ENCODE data around the gene MAP3K5. TPM values are rescaled to one million over a fixed set of nuclear protein-coding genes. Genes with fewer than 3 reads are reported as not detected.

Gene MAP3K5
- total and polyA plus RNA-seq, 9 of the 15 experiments (the other 6 are each of a cell fraction or from before 2014, with no cell fraction given) = 2.2 to 13.0 (median 9.9) TPM

DNA sequence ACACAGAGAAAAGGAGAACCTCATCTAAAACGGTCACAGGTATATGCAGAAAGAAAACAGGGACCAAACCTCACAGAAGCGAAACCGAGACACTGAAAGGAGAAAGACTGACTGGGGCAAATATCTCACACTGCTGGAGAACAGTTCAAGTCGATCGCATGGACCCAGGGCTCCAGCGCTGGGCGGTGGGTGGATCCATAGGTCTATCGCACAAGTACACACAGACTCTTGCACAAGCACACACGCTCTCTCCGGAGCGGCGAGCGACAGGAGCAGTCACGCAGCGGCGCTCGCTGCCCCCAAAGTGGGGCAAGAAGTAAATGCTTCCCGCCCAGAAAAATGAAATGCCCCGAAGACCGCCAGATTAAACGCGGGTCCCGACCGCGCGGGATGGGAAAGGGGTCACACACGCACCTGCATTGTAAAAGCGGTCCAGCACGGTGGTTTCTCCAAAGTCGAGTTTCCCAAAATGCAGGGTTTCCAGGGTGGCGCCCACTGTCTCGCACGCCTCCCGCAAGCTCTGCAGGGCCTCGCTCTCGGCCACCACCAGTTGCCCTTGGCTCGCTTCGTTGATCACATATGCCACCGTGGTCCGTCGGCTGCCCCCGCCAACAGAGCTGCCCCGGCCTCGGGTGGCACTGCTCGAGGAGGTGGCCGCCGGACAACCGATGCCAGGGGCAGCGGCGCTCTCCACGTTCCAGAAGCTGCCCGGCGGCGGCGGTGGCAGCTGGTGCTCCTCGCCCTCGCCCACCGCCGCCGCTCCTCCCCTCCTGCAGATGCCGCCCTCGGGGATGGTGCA lies 782 bp downstream of the MAP3K5 start (continued):
- TF ChIP-seq RFX5 (IDR thresholded peaks at IDR 0.05; ENCODE audit: low read depth, low read length) (no peak), NFYB (IDR thresholded peaks at IDR 0.05; ENCODE audit: extremely low read depth, insufficient read length) (no peak), PHF21A (IDR thresholded peaks at IDR 0.05; ENCODE audit: borderline replicate concordance, low read depth) (no peak), KAT2B (IDR thresholded peaks at IDR 0.05; ENCODE audit: low read depth, low read length) (no peak), HCFC1 (IDR thresholded peaks at IDR 0.05; ENCODE audit: low read depth, low read length) (no peak), ZNF696 (CRISPR knock-in tag; conservative IDR thresholded peaks at IDR 0.05) (no peak), PCBP2 (IDR thresholded peaks at IDR 0.05; ENCODE audit: low read depth, low read length, poor library complexity, severe bottlenecking) (no peak), NFXL1 (CRISPR knock-in tag; IDR thresholded peaks at IDR 0.05) (no peak), SMC3 (conservative IDR thresholded peaks at IDR 0.05; ENCODE audit: insufficient read depth, low read depth, low read length) (no peak), SNRNP70 (optimal IDR thresholded peaks at IDR 0.05; ENCODE audit: low read depth, low read length) (no peak), NFIX (CRISPR knock-in tag; IDR thresholded peaks at IDR 0.05; ENCODE audit: low read depth) (no peak), KLF10 (CRISPR knock-in tag; IDR thresholded peaks at IDR 0.05) (no peak), ELF2 (CRISPR knock-in tag; IDR thresholded peaks at IDR 0.05) (no peak), NUFIP1 (IDR thresholded peaks at IDR 0.05; ENCODE audit: partially characterized antibody) (no peak), PURB (CRISPR knock-in tag; IDR thresholded peaks at IDR 0.05; ENCODE audit: low read depth) (no peak), ZNF75A (CRISPR knock-in tag; IDR thresholded peaks at IDR 0.05) (no peak), FOS (IDR thresholded peaks at IDR 0.05; ENCODE audit: extremely low read depth, insufficient read length) (no peak), ZFPM2 (CRISPR knock-in tag; IDR thresholded peaks at IDR 0.05) (no peak), PML (IDR thresholded peaks at IDR 0.05; ENCODE audit: low read length) (no peak), LCOR (CRISPR knock-in tag; IDR thresholded peaks at IDR 0.05) (0 out of 2 replicates have a peak, but pooled peaks have one; percentile 11), SMARCA5 (IDR thresholded peaks at IDR 0.05) (no peak)
- TF ChIP-seq, protein P1, sequence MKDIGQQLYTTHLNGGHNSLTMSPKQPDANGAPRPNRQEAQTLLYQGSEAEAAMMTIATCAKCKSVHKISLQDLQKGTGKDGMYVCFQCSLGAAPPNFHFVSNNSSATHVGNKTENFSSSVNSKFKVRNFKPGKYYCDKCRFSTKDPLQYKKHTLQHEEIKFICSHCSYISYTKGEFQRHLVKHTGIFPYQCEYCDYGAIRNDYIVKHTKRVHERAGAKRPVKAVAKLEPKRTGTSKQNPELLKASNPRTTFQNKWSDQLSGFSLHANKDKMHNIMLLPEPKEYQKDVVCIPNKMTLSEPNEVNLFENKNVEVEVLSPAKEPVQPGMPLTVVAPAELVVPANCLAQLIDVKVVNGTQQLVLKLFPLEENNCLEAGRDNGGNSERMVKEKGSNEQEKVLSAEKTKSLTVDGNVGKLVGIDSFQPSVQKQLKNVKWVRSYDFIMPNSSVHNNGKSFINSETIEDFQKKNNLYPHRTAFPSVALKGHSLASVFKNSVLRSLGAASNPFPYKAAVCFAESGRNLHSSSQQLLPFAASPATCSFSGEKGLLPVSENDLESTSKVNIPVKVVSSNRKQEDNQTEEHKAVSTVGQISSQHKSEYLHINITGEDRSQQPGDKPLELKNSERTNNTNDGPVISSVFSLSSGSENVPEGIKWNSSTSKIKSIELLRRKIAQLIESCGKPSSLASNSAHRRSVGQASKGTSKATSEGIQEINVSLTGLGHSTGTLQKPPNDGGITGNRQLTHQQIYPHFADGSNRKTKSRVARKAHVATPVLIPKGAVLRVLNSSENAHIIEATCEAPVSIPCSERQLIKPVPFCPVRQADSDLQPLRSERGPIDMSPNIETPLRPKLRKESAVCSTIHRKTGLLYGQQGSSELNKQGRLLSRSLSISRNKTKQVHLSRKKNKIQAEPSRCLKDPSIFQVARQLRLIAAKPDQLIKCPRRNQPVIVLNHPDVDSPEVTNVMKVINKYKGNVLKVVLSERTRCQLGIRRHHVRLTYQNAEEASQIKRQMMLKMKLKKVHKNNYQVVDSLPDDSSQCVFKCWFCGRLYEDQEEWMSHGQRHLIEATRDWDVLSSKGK (CRISPR knock-in tag; IDR thresholded peaks at IDR 0.05) = no peak
- TF ChIP-seq, protein P2, sequence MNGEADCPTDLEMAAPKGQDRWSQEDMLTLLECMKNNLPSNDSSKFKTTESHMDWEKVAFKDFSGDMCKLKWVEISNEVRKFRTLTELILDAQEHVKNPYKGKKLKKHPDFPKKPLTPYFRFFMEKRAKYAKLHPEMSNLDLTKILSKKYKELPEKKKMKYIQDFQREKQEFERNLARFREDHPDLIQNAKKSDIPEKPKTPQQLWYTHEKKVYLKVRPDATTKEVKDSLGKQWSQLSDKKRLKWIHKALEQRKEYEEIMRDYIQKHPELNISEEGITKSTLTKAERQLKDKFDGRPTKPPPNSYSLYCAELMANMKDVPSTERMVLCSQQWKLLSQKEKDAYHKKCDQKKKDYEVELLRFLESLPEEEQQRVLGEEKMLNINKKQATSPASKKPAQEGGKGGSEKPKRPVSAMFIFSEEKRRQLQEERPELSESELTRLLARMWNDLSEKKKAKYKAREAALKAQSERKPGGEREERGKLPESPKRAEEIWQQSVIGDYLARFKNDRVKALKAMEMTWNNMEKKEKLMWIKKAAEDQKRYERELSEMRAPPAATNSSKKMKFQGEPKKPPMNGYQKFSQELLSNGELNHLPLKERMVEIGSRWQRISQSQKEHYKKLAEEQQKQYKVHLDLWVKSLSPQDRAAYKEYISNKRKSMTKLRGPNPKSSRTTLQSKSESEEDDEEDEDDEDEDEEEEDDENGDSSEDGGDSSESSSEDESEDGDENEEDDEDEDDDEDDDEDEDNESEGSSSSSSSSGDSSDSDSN (IDR thresholded peaks at IDR 0.05; ENCODE audit: borderline replicate concordance in 1 of 2, low read depth in 2 of 2, low read length in 2 of 2) = peak in 1 of 2 experiments; percentile 85; a peak in 1 of 4 replicates
